ENCODE measurements around the gene B2M. TPM values are rescaled to one million over a fixed set of nuclear protein-coding genes. Genes with fewer than 3 reads are reported as not detected.

Gene B2M
- total RNA-seq, 3 donors from 2014 or later (not counting 1 experiment from before 2014, with no cell fraction given) = 7,484 to 8,893 (median 7,665) TPM

GRCh38 chr15:44753345-44753744, 42.0 kb downstream of the B2M start:
- Mint-ChIP-seq H3K36me3 (peaks cover 8% of the 10 kb centered on the region), H3K27me3 (ENCODE audit: low read depth in 2 of 2) (peaks cover 0 to 8% of the 10 kb centered on the region in 2 donors)

DNA sequence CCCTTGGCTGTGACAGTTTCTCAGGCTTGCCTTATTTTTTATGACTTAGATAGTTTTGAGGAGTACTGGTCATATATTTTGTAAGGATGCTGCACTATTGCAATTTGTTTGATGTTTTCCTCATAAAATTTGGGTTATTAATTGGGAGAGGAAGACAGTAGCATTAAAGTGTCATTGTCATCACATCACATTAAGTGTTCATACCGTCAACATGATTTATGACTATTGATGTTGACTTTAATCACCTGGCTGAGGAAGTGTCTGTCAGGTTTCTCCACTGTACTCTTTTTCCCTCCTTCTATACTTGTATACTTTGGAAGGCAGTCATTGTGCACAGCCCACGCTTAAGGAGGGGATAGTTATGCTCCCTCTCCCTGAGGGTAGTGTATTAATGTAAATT, 51.9 kb downstream of the B2M start:
- H3K4me1 Mint-ChIP-seq = no peaks in the 10 kb centered on the region
- no peak for DNase-seq
- no peaks in the 10 kb centered on the region for H3K36me3 Mint-ChIP-seq
- H3K27ac ChIP-seq (ENCODE audit: low read length) = no peak overlapping the region
- no peak overlapping the region for H3K27ac Mint-ChIP-seq
- H3K27me3 Mint-ChIP-seq (ENCODE audit: low read depth in 2 of 2) = peaks cover 5 to 7% of the 10 kb centered on the region in 2 donors
- intact Hi-C loops (cut with micrococcal nuclease) = no loop called here
- WGBS (ENCODE audit: insufficient coverage) = 89% methylated on average over 1 of the region's 2 CpGs
- no peak overlapping the region for H3K4me3 ChIP-seq (ENCODE audit: low read length)
- H3K27me3 ChIP-seq (ENCODE audit: control insufficient read depth, insufficient read depth, low read length) = no peaks in the 10 kb centered on the region
- no peaks in the 10 kb centered on the region for H3K4me1 ChIP-seq (ENCODE audit: control insufficient read depth, insufficient read depth, low read length)
- H3K36me3 ChIP-seq (ENCODE audit: control insufficient read depth, insufficient read depth, low read length) = no peaks in the 10 kb centered on the region
- H3K9me3 Mint-ChIP-seq = no peaks in the 10 kb centered on the region
- no peaks in the 10 kb centered on the region for H3K9me3 ChIP-seq (ENCODE audit: control insufficient read depth, insufficient read depth, low read length)
- TF ChIP-seq CTCF (IDR thresholded peaks at IDR 0.05) = no peak
- no peak overlapping the region for H3K4me3 Mint-ChIP-seq
- no peak for ATAC-seq

More at GRCh38 chr15:44753345-44753744, 42.0 kb downstream of the B2M start:
- no peak for ATAC-seq
- TF ChIP-seq CTCF (IDR thresholded peaks at IDR 0.05) = no peak
- Mint-ChIP-seq H3K9me3 (no peaks in the 10 kb centered on the region), H3K4me3 (no peak overlapping the region), H3K27ac (no peak overlapping the region), H3K4me1 (no peaks in the 10 kb centered on the region)
- Histone ChIP-seq H3K4me3 (ENCODE audit: low read length) (no peak overlapping the region), H3K27me3 (ENCODE audit: control insufficient read depth, insufficient read depth, low read length) (no peaks in the 10 kb centered on the region), H3K36me3 (ENCODE audit: control insufficient read depth, insufficient read depth, low read length) (no peaks in the 10 kb centered on the region), H3K4me1 (ENCODE audit: control insufficient read depth, insufficient read depth, low read length) (no peaks in the 10 kb centered on the region), H3K27ac (ENCODE audit: low read length) (no peak overlapping the region), H3K9me3 (ENCODE audit: control insufficient read depth, insufficient read depth, low read length) (peaks cover 6% of the 10 kb centered on the region)
- intact Hi-C loops (cut with micrococcal nuclease) = no loop called here
- 100% methylated on average over 1 of the region's 1 CpG for WGBS (ENCODE audit: insufficient coverage)
- DNase-seq = no peak

GRCh38 chr15:44763848-44764247, 52.5 kb downstream of the B2M start:
- Histone ChIP-seq H3K9me3 (ENCODE audit: control insufficient read depth, insufficient read depth, low read length) (no peaks in the 10 kb centered on the region), H3K27me3 (ENCODE audit: control insufficient read depth, insufficient read depth, low read length) (no peaks in the 10 kb centered on the region), H3K4me1 (ENCODE audit: control insufficient read depth, insufficient read depth, low read length) (no peaks in the 10 kb centered on the region), H3K4me3 (ENCODE audit: low read length) (no peak overlapping the region), H3K36me3 (ENCODE audit: control insufficient read depth, insufficient read depth, low read length) (no peaks in the 10 kb centered on the region), H3K27ac (ENCODE audit: low read length) (no peak overlapping the region)
- TF ChIP-seq CTCF (IDR thresholded peaks at IDR 0.05) = no peak
- intact Hi-C loops (cut with micrococcal nuclease) = no loop called here
- DNase-seq (no peak), ATAC-seq (no peak)
- Mint-ChIP-seq H3K9me3 (no peaks in the 10 kb centered on the region), H3K27me3 (ENCODE audit: low read depth in 2 of 2) (peaks cover 5 to 7% of the 10 kb centered on the region in 2 donors), H3K4me3 (no peak overlapping the region), H3K27ac (no peak overlapping the region), H3K36me3 (no peaks in the 10 kb centered on the region), H3K4me1 (no peaks in the 10 kb centered on the region)
- WGBS (ENCODE audit: insufficient coverage) = 78% methylated on average over 3 of the region's 3 CpGs

DNA sequence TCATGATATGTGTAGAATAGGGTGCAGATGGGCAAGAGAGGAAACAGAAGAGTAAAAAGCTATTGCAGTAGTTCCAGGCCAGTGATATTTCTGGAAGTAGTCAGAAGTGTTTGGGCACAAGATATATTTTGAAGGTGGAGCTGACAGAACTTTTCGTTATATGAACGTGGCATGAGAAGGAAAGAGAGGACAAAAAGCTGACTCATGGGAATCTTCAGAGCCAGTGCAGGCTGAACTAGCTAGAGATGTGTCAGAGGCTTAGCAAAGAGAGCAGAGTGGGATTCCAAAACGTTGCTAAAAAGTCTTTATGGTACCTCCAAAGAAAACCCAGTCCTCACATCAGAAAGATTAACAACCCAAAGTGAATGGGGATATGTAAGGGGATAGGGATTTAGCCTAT, 53.7 kb downstream of the B2M start:
- Mint-ChIP-seq H3K9me3 (no peaks in the 10 kb centered on the region), H3K27me3 (ENCODE audit: low read depth in 2 of 2) (peaks cover 5 to 7% of the 10 kb centered on the region in 2 donors)
- WGBS (ENCODE audit: insufficient coverage) = 30% methylated on average over 3 of the region's 3 CpGs

More for the DNA sequence above, 53.7 kb downstream of the B2M start:
- Histone ChIP-seq H3K9me3 (ENCODE audit: control insufficient read depth, insufficient read depth, low read length) (no peaks in the 10 kb centered on the region), H3K4me1 (ENCODE audit: control insufficient read depth, insufficient read depth, low read length) (no peaks in the 10 kb centered on the region), H3K27me3 (ENCODE audit: control insufficient read depth, insufficient read depth, low read length) (no peaks in the 10 kb centered on the region), H3K27ac (ENCODE audit: low read length) (no peak overlapping the region), H3K4me3 (ENCODE audit: low read length) (no peak overlapping the region), H3K36me3 (ENCODE audit: control insufficient read depth, insufficient read depth, low read length) (no peaks in the 10 kb centered on the region)
- no peak for DNase-seq
- no peak for ATAC-seq
- H3K36me3 Mint-ChIP-seq = no peaks in the 10 kb centered on the region
- H3K27ac Mint-ChIP-seq = no peak overlapping the region
- intact Hi-C loops (cut with micrococcal nuclease) = no loop called here
- H3K4me1 Mint-ChIP-seq = no peaks in the 10 kb centered on the region
- no peak for TF ChIP-seq CTCF (IDR thresholded peaks at IDR 0.05)
- H3K4me3 Mint-ChIP-seq = no peak overlapping the region
